ENCODE measurements around the gene MGAT5B. TPM values are rescaled to one million over a fixed set of nuclear protein-coding genes. Genes with fewer than 3 reads are reported as not detected.

MGAT5B gene
- total RNA-seq, 4 donors from 2014 or later: 0.59 to 3.3 (median 1.5) TPM; not detected in 1

DNA sequence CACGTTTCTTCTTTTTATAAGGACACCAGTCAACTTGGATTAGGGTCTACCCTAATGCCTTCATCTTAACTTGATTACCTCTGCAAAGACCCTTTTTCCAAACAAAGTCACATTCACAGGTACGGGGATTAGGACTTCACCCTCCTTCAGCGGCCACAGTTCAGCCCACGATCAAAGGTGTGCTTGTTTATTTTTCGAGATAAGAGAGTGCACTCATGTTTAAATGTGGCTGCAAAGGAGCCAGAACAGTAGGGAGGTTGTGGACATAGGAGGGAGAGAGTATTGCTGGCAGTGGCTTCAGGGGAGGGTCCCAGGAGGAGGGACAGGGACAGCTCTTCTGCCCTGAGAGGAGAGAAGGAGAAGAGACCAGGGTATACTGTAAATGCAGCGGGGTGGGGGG is 46.7 kb downstream of the MGAT5B start:
- no peaks in the 10 kb centered on the region for H3K27me3 ChIP-seq
- no peak overlapping the region for H3K27ac ChIP-seq
- H3K9me3 ChIP-seq: no peaks in the 10 kb centered on the region
- intact Hi-C loops (cut with DNase I; ENCODE audit: low total_unique reads): no loop called here
- no peaks in the 10 kb centered on the region for H3K36me3 ChIP-seq
- no peaks in the 10 kb centered on the region for H3K4me1 ChIP-seq
- TF ChIP-seq, protein P1, sequence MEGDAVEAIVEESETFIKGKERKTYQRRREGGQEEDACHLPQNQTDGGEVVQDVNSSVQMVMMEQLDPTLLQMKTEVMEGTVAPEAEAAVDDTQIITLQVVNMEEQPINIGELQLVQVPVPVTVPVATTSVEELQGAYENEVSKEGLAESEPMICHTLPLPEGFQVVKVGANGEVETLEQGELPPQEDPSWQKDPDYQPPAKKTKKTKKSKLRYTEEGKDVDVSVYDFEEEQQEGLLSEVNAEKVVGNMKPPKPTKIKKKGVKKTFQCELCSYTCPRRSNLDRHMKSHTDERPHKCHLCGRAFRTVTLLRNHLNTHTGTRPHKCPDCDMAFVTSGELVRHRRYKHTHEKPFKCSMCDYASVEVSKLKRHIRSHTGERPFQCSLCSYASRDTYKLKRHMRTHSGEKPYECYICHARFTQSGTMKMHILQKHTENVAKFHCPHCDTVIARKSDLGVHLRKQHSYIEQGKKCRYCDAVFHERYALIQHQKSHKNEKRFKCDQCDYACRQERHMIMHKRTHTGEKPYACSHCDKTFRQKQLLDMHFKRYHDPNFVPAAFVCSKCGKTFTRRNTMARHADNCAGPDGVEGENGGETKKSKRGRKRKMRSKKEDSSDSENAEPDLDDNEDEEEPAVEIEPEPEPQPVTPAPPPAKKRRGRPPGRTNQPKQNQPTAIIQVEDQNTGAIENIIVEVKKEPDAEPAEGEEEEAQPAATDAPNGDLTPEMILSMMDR (IDR thresholded peaks at IDR 0.05): no peak
- no peak for TF ChIP-seq POLR2A (IDR thresholded peaks at IDR 0.05)
- H3K4me3 ChIP-seq: no peak overlapping the region
- no peak for DNase-seq

DNA sequence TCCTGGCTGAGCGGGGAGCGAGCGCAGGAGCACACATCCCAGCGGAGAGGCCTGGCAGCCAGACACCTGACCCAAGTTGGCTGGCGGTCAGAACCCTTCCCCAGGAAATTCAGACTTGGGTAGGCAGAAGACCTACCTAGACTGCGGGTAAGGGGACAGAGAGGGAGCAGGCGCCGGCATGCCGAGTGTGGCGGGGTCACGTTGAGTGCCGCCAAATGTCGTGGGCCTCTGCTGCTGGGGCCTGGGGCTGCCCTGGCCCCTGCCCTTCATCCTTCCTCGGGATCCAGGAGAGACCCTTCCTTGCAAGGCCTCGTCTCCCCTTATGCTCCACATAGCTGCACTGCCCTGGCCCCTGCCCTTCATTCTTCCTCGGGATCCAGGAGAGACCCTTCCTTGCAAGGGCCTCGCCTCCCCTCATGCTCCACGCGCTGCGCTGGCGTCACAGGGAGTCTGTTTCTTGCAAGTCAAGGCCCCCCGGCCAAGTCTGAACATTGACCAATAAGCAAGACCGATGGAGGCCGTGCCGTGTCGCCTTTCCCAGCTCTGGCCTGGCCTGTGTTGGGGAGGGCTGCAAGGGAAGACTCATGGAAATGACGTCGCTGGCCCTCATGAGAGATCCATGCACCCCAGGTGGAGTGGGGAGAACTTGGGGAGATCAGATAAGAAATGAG is 47.8 kb downstream of the MGAT5B start:
- intact Hi-C loops (cut with DNase I; ENCODE audit: low total_unique reads): no loop called here
- TF ChIP-seq, protein P1 (IDR thresholded peaks at IDR 0.05): no peak
- TF ChIP-seq POLR2A (IDR thresholded peaks at IDR 0.05): no peak
- Histone ChIP-seq H3K27me3 (no peaks in the 10 kb centered on the region), H3K27ac (no peak overlapping the region), H3K4me3 (no peak overlapping the region), H3K9me3 (no peaks in the 10 kb centered on the region), H3K4me1 (no peaks in the 10 kb centered on the region), H3K36me3 (no peaks in the 10 kb centered on the region)
- DNase-seq: no peak

DNA sequence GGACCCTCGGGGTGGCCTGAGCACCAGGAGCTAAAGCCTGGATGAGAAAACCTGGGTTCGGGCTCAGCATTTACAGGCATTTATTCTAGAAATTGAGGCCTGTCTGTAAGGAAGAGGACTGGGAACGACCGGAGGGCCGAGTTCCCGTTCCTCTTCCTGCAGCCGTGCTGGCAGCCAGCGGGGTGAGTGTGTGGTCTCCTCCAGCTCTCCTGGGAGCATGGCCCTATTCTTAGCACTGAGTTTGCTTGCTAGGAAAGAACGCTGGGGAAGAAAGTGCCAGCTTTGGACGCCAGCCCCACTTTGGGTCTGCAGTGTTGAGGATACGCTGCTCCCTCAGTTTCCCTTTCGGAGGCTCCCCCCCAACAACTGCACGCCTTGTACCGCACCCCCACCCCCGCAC is 49.6 kb downstream of the MGAT5B start:
- H3K4me1 ChIP-seq: no peaks in the 10 kb centered on the region
- DNase-seq: no peak
- intact Hi-C loops (cut with DNase I; ENCODE audit: low total_unique reads): no loop called here
- H3K4me3 ChIP-seq: no peak overlapping the region
- TF ChIP-seq, protein P1 (IDR thresholded peaks at IDR 0.05): no peak
- TF ChIP-seq POLR2A (IDR thresholded peaks at IDR 0.05): no peak
- H3K27me3 ChIP-seq: no peaks in the 10 kb centered on the region
- no peaks in the 10 kb centered on the region for H3K36me3 ChIP-seq
- no peak overlapping the region for H3K27ac ChIP-seq
- no peaks in the 10 kb centered on the region for H3K9me3 ChIP-seq

GRCh38 chr17:76918811-76919210 is 50.6 kb downstream of the MGAT5B start:
- no peaks in the 10 kb centered on the region for H3K36me3 ChIP-seq
- no peaks in the 10 kb centered on the region for H3K27me3 ChIP-seq
- H3K4me1 ChIP-seq: no peaks in the 10 kb centered on the region
- H3K9me3 ChIP-seq: no peaks in the 10 kb centered on the region
- intact Hi-C loops (cut with DNase I; ENCODE audit: low total_unique reads): no loop called here
- H3K4me3 ChIP-seq: no peak overlapping the region
- no peak overlapping the region for H3K27ac ChIP-seq
- TF ChIP-seq POLR2A (IDR thresholded peaks at IDR 0.05): no peak
- TF ChIP-seq, protein P1 (IDR thresholded peaks at IDR 0.05): no peak
- DNase-seq: no peak

DNA sequence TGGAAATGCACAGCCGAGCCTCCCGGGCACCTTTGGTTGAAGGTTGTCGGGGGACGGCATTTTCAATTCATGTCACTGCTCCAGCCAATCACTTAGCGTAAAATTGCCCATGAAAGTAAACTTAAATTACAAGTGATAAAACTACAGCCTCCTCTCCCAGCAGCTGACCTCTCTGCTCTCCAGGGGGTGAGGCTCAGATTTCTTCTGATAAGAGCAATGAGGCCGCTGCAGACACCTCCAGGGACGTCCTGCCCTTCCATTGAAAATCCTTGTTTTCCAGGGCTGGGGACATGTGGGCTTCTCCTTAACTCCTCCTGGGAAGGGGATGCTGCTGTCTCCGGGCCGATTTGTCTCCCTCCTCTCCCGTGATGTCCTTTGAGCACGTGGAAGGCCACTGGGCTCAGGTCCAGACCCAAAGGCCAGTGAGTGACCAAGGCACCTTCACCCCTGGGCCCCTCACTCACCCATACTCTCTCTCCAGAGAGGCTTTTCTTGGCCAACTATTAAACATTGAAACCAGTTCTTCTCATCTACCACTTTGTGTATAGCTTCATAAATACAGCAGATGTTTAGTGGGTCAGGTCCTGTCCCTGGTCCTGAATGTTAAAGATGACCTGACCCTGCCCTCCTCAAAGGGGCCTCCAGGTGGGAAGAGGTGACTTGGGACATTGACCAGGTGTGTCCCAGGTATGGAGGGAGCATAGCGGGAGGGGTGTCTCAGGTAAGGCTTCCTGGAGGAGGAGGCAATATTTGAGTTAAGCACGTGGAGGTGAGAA is 52.3 kb downstream of the MGAT5B start:
- DNase-seq: no peak
- TF ChIP-seq, protein P1 (IDR thresholded peaks at IDR 0.05): no peak
- TF ChIP-seq POLR2A (IDR thresholded peaks at IDR 0.05): no peak
- H3K4me1 ChIP-seq: no peaks in the 10 kb centered on the region
- H3K4me3 ChIP-seq: no peak overlapping the region
- H3K36me3 ChIP-seq: no peaks in the 10 kb centered on the region
- no peak overlapping the region for H3K27ac ChIP-seq
- no peaks in the 10 kb centered on the region for H3K9me3 ChIP-seq
- H3K27me3 ChIP-seq: no peaks in the 10 kb centered on the region
- intact Hi-C loops (cut with DNase I; ENCODE audit: low total_unique reads): no loop called here
